Esophagus (tissue), 2 donors: ENCODE results near the gene PACSIN2. TPM values are rescaled to one million over a fixed set of nuclear protein-coding genes. Genes with fewer than 3 reads are reported as not detected.
A peak's percentile ranks its signal among the peaks of the same experiment; 100 is the strongest.
"Not testable (repeated sequence)": the region's sequence is repeated elsewhere in the genome, so short reads cannot be mapped to it uniquely, and the experiment has no call there.

ENCODE experiments used
- H3K27ac ChIP-seq, 2 donors: one replicate each; pipeline ENCODE4 v1.5.1; 2013; ENCODE audit warnings: low read depth in 2 of 2, mild to moderate bottlenecking in 2 of 2, inconsistent platforms in 1 of 2, low read length in 1 of 2, moderate library complexity in 1 of 2
- H3K27me3 ChIP-seq, 2 donors: one replicate each; pipeline ENCODE4 v1.6.1; 2013; ENCODE audit warnings: low read length in 2 of 2, control low read depth in 1 of 2, mild to moderate bottlenecking in 1 of 2; ENCODE audit not compliant: insufficient read depth in 2 of 2, control insufficient read depth in 1 of 2
- H3K36me3 ChIP-seq, 2 donors: one replicate each; pipeline ENCODE4 v1.6.1; 2013; ENCODE audit warnings: low read length in 1 of 2; ENCODE audit not compliant: control insufficient read depth in 2 of 2, insufficient read depth in 2 of 2
- H3K4me1 ChIP-seq, 2 donors: one replicate each; pipeline ENCODE4 v1.6.1; 2013; ENCODE audit warnings: low read length in 1 of 2; ENCODE audit not compliant: control insufficient read depth in 2 of 2, insufficient read depth in 2 of 2
- H3K4me3 ChIP-seq, 2 donors: one replicate each; pipeline ENCODE4 v1.5.1; 2013; ENCODE audit warnings: low read length in 2 of 2, mild to moderate bottlenecking in 2 of 2, low read depth in 1 of 2, moderate library complexity in 1 of 2
- H3K9me3 ChIP-seq, 2 donors: one replicate each; pipeline ENCODE4 v1.6.1; 2013; ENCODE audit warnings: mild to moderate bottlenecking in 2 of 2, low read depth in 1 of 2, low read length in 1 of 2, moderate library complexity in 1 of 2; ENCODE audit not compliant: control insufficient read depth in 2 of 2, insufficient read depth in 1 of 2
- WGBS, 2 donors: extraction: QIAGEN DNeasy Blood & Tissue Kit; methylation state at CpG; one replicate each; pipeline ENCODE4 v1.1.7; 2013; 5-methylcytosine and 5-hydroxymethylcytosine counted together
- polyA plus RNA-seq, 2 donors: library from polyadenylated mRNA; stranded (reverse); fragments of 200-250 nt; gene quantifications; one replicate each; pipeline ENCODE4 v1.2.3, GENCODE V29; 2013
- donor health status: healthy with polysubstance abuse.
- donor health status: Bipolar disorder and iron deficiency.

PACSIN2 gene
- polyA plus RNA-seq, 2 donors = 17.1 to 20.3 TPM

DNA sequence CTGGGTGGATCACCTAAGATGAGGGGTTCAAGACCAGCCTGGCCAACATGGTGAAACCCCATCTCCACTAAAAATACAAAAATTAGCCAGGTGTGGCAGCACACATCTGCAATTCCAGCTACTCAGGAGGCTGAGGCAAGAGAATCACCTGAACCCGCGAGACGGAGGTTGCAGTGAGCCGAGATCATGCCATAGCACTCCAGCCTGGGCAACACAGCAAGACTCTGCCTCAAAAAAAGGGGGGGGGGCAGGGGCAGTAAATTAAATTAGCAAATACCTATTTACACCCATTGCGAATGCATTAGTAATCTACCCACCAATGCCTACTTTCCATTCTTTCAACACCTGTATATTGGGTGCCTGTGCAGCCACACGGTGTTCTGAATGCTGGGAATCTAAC lies 78.3 kb downstream of the PACSIN2 start:
- not testable (repeated sequence) for H3K27me3 ChIP-seq, H3K9me3 ChIP-seq, H3K36me3 ChIP-seq, H3K4me3 ChIP-seq
- 97 to 98% methylated on average over 6 of the region's 6 CpGs for WGBS, 2 donors
- Histone ChIP-seq H3K27ac (peak overlapping the region; percentile 86 to 93), H3K4me1 (peaks cover 9 to 31% of the 10 kb centered on the region in 2 donors)

DNA sequence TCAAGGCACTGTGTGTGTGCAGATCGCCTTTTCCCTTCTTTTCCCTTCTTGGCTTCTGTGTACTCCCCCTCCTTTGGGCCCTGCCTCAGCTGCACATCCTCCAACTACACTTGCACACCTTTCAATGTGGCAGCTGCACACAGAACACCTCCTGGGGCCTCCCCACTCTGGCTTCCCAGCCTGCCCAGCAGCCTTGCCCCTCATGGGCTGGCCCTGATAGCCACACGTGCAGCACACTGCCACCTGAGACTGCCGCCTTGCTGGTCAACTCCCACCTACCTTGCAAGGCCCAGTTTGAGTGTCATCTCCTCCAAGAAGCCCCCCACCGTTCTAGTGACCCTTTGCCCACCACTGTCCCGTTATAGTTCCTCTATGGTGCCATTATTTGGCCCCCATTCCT lies 80.6 kb downstream of the PACSIN2 start:
- Histone ChIP-seq H3K4me3 (no peak overlapping the region), H3K4me1 (peaks cover 9 to 41% of the 10 kb centered on the region in 2 donors), H3K27me3 (no peaks in the 10 kb centered on the region), H3K36me3 (no peaks in the 10 kb centered on the region), H3K27ac (peak overlapping the region; percentile 79 to 93), H3K9me3 (no peaks in the 10 kb centered on the region)
- WGBS, 2 donors = 66 to 80% methylated on average over 5 of the region's 5 CpGs

DNA sequence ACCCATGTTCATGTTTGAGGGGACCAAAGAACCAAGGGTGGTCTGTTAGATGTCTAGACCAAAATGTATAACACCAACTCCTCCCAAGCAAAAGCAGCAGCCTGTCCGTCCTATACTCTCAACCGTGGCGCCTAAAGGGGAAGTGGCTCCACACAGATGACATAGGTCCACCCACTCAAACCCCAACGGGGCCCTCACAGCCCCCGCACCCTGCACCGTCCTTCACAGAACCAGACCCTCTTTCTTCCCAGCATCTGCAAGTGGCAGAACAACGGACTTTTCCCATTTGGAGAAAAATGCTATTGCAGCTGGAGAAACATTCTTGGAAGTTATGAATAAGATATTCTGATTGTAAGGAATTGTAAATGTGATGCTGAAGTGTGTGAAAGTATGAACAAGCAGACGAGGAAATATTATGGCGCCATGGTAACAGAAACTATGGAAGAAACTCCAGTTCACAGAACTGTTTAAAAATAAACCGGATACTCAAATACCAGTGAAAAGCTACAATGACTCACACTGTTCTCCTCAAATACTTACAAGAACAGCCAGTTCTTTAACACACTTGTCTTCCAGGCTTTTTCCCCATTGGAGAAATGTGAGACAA lies 81.4 kb downstream of the PACSIN2 start:
- Histone ChIP-seq H3K27me3 (no peaks in the 10 kb centered on the region), H3K27ac (peak overlapping the region; percentile 96 to 97), H3K4me3 (no peak overlapping the region), H3K36me3 (no peaks in the 10 kb centered on the region), H3K9me3 (no peaks in the 10 kb centered on the region), H3K4me1 (peaks cover 9 to 40% of the 10 kb centered on the region in 2 donors)
- WGBS, 2 donors = 13 to 34% methylated on average over 10 of the region's 10 CpGs

DNA sequence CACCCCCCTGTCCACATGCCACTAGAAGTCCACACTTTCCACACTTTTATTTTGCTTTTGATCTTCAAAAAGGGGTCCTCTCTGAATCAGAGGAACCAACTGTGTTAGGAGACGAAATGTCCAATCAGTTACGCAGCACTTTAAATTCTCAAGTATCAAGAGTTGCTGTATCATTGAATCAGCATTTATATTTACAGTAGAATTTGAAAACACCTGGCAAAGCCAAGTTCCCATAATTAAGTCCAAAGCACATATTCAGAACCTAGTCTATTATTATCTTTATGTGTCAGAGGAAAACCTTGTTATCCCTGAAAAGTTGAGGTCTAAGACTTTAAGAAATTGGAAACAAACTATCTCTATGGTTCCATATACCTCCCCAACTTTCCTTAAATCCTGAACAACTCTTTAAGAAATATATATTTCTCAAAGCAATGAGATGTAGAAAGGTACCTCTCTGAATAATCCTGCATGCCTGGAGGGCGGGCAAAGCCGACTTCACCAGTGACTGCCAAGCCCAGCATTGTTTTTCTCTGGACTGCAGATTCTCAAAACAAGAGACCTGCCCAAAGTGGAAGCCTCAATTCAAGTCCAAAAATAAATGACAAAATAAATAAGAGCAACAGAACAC lies 82.0 kb downstream of the PACSIN2 start:
- H3K4me3 ChIP-seq = no peak overlapping the region
- WGBS, 2 donors = 51 to 55% methylated on average over 4 of the region's 4 CpGs
- no peaks in the 10 kb centered on the region for H3K36me3 ChIP-seq
- H3K4me1 ChIP-seq = peaks cover 9 to 36% of the 10 kb centered on the region in 2 donors
- no peaks in the 10 kb centered on the region for H3K27me3 ChIP-seq
- no peaks in the 10 kb centered on the region for H3K9me3 ChIP-seq
- peak overlapping the region; percentile 96 to 97 for H3K27ac ChIP-seq

DNA sequence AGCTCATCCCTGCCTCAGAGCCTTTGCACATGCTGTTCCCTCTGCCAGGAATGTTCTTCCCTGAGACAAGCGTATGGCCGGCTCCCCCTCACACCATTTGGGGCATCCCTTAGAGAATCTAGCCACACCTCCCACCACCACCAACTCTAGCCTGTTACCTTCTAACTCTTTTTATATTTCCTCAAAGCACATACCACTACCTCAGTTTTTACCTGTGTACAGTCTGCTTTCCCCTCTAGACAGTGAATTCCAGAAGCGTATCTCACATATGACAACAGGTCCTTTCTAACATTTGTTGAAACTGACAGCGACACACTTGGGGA lies 82.8 kb downstream of the PACSIN2 start:
- peak overlapping the region; percentile 57 to 84 for H3K27ac ChIP-seq
- H3K4me3 ChIP-seq = no peak overlapping the region
- H3K9me3 ChIP-seq = no peaks in the 10 kb centered on the region
- 92 to 94% methylated on average over 4 of the region's 4 CpGs for WGBS, 2 donors
- H3K36me3 ChIP-seq = no peaks in the 10 kb centered on the region
- H3K27me3 ChIP-seq = no peaks in the 10 kb centered on the region
- peaks cover 8 to 33% of the 10 kb centered on the region in 2 donors for H3K4me1 ChIP-seq

DNA sequence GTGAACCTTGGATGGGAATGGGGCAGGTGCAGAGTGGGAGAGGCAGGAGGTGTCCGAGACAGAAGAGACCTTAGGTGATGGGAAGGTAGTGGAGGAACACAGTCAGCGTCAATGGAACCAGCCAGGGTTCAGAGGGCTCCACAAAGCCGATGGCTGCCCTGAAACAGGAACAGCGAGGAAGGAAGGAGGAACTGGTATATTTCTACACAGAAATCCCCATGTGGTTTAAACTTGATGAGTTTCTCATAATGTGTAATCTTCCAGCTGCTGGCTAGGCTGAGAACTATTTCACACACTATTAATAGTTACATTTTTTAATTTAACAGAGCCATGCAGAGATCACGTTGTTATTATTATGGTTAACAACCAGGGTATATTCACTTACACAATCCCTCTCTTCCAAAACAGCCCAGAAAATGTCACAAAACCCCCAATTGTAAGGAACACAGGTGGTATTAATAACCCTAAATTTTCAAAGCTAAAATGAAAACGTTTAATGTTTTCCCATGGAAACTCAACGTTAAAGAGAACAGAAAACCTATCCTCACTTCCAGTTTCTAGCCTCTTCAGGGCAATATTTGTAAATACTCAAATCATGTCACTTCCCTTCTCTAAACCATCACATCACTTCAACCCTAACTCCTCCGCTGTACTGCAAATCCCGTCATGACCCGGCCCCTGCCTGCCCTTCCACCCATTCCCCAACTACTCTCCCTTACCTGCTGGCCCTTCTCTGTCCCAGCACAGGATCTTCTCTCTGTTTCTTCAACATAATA lies 83.3 kb downstream of the PACSIN2 start:
- H3K4me1 ChIP-seq = peaks cover 7 to 29% of the 10 kb centered on the region in 2 donors
- no peaks in the 10 kb centered on the region for H3K9me3 ChIP-seq
- WGBS, 2 donors = 50 to 55% methylated on average over 10 of the region's 10 CpGs
- no peak overlapping the region for H3K4me3 ChIP-seq
- H3K27me3 ChIP-seq = no peaks in the 10 kb centered on the region
- peak overlapping the region; percentile 82 to 91 for H3K27ac ChIP-seq
- H3K36me3 ChIP-seq = no peaks in the 10 kb centered on the region

DNA sequence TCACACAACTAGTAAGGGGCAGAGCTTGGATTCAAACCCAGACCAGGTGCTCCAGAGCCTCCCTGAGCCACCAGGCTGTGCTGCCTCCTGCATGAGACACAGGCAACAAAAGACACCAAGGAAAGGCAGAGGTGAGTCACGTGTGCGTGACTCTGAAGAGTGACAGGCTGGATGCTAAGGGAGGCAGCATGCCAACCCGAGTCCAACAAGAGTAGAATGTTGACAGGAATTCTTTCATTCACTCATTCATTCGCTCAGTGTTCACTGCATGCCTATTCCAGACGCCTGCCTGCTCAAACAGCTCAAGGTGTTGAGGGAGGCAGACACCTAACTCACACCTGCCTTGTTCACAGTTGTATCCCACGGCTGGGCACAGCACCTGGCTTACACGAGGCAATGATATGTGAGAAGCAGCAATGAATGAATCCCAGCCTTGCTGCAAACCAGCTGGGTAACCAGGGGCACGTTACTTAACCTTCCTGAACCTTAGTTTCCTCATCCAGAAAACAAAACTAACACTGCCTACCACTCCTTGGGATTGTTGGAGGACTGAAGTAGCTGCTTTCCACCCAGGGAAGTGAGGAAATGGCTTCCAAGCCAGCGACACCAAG lies 84.0 kb downstream of the PACSIN2 start:
- H3K36me3 ChIP-seq = no peaks in the 10 kb centered on the region
- no peak overlapping the region for H3K4me3 ChIP-seq
- peaks cover 7 to 29% of the 10 kb centered on the region in 2 donors for H3K4me1 ChIP-seq
- H3K27me3 ChIP-seq = no peaks in the 10 kb centered on the region
- peak overlapping the region; percentile 82 to 91 for H3K27ac ChIP-seq
- H3K9me3 ChIP-seq = no peaks in the 10 kb centered on the region
- 47 to 50% methylated on average over 9 of the region's 9 CpGs for WGBS, 2 donors

DNA sequence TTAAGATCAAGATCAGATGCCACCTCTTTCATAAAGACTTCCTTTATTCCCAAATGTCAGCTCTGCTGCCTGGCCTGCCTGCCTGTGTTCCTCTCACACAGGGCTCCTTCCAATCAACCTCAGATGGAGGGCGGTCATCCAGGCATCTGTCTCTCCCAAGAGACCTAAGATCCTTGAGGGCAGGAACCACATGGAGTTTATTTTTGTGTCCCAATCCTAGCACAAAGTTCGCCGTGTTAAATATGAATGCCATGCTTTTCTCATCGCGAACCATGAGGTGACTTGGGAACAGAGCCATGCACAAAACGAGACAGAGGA lies 85.2 kb downstream of the PACSIN2 start:
- no peak overlapping the region for H3K4me3 ChIP-seq
- H3K27ac ChIP-seq = peak overlapping the region; percentile 18 to 62
- H3K4me1 ChIP-seq = peaks cover 7 to 26% of the 10 kb centered on the region in 2 donors
- H3K9me3 ChIP-seq = no peaks in the 10 kb centered on the region
- WGBS, 2 donors = 56 to 59% methylated on average over 6 of the region's 6 CpGs
- no peaks in the 10 kb centered on the region for H3K36me3 ChIP-seq
- no peaks in the 10 kb centered on the region for H3K27me3 ChIP-seq

DNA sequence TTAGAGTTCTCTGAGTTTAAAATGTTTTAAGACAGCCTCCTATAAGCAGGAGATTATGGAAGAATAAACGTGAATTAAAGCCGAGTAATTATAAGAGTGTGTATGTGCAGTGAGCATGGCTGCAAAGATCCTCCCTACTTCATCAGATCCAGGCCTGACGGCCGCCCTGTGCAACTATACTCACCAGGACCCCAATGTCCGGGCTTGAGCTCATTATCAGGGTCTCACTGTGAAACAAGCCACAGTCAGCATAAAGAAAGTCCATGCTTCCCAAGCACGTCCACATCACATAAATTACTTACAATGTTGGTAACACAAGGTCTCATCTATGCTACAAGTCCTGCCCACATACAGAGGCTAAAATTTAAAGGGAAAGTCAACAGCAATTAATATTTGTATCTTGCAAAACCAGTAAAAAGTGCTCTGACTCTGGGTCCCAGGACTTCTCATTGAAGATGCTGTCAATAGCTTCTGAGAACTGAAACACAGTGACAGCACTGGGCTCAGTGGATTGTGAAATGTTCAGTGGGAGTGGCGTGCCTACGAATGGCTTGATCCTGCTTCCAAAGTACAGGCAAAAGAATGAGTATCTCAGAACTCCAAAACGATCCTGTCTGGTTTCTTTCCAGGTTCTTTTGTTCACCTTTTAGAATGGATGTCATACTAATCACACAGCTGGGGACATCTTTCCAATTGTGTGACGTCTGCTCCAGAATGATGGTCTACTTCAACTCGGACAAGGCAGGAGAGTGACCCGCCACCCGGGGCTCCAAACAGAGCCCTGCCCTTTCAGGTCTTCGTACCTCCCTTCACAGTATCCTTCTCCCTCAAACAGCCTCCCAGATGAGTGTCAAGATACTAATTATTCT lies 85.7 kb downstream of the PACSIN2 start:
- no peak overlapping the region for H3K4me3 ChIP-seq
- no peaks in the 10 kb centered on the region for H3K9me3 ChIP-seq
- WGBS, 2 donors = 64 to 68% methylated on average over 14 of the region's 14 CpGs
- H3K36me3 ChIP-seq = no peaks in the 10 kb centered on the region
- peak overlapping the region; percentile 62 to 70 for H3K27ac ChIP-seq
- no peaks in the 10 kb centered on the region for H3K27me3 ChIP-seq
- peaks cover 3 to 22% of the 10 kb centered on the region in 2 donors for H3K4me1 ChIP-seq
